ENCODE results near the gene SPTAN1.
"Not testable (repeated sequence)": the region's sequence is repeated elsewhere in the genome, so short reads cannot be mapped to it uniquely, and the experiment has no call there.

GRCh38 chr9:128648206-128648605 is 95.8 kb downstream of the SPTAN1 start:
- TF ChIP-seq, protein P1, sequence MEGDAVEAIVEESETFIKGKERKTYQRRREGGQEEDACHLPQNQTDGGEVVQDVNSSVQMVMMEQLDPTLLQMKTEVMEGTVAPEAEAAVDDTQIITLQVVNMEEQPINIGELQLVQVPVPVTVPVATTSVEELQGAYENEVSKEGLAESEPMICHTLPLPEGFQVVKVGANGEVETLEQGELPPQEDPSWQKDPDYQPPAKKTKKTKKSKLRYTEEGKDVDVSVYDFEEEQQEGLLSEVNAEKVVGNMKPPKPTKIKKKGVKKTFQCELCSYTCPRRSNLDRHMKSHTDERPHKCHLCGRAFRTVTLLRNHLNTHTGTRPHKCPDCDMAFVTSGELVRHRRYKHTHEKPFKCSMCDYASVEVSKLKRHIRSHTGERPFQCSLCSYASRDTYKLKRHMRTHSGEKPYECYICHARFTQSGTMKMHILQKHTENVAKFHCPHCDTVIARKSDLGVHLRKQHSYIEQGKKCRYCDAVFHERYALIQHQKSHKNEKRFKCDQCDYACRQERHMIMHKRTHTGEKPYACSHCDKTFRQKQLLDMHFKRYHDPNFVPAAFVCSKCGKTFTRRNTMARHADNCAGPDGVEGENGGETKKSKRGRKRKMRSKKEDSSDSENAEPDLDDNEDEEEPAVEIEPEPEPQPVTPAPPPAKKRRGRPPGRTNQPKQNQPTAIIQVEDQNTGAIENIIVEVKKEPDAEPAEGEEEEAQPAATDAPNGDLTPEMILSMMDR (IDR thresholded peaks at IDR 0.05; ENCODE audit: extremely low read depth in 1 of 2, insufficient read depth in 1 of 2, low read depth in 1 of 2, low read length in 2 of 2) = peak in 1 of 2 donors; percentile 35
- TF ChIP-seq JUN (IDR thresholded peaks at IDR 0.05; ENCODE audit: borderline replicate concordance, insufficient read depth, insufficient read length, low read depth); EZH2 (IDR thresholded peaks at IDR 0.05; ENCODE audit: borderline replicate concordance, low read depth, low read length, severe bottlenecking); POLR2A (IDR thresholded peaks at IDR 0.05; ENCODE audit: low read depth, low read length); MAX (IDR thresholded peaks at IDR 0.05; ENCODE audit: insufficient read depth, insufficient read length); FOS (IDR thresholded peaks at IDR 0.05; ENCODE audit: borderline replicate concordance, insufficient read depth, low read length); POLR2AphosphoS5 (IDR thresholded peaks at IDR 0.05; ENCODE audit: insufficient read depth, low read depth, low read length); GATA2 (IDR thresholded peaks at IDR 0.05; ENCODE audit: insufficient read depth, insufficient read length, low read depth, low read length); MYC (IDR thresholded peaks at IDR 0.05; ENCODE audit: low read depth, low read length): not testable (repeated sequence)

Data from endothelial cell of umbilical vein (primary cell).